ENCODE measurements around the gene KAT6B.

KAT6B gene

DNA sequence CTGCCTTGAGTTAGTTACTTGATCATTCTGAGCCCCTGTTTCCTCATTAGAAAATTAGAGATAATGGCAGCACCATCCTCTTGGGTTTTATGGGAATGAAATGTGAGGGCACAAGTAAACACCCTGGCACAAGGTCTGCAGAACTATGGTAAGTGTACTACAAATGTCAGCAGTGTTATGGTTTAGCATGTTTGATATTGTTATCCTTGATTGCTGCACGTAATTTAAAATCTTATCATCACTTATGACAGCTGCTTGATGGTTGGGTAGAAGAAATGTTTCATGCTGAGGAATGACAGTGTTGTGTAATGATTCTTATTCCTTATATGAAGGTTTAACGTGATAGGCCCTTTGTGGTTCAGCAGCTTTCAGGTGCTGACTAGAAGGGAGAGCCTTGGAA lies 134.3 kb downstream of the KAT6B start:
- TF ChIP-seq CTCF (conservative IDR thresholded peaks at IDR 0.05; ENCODE audit: low read length): no peak
- no peak for DNase-seq (ENCODE audit: low read depth)
- H3K4me3 ChIP-seq (ENCODE audit: low read length): no peak overlapping the region

- no peak for TF ChIP-seq CTCF (conservative IDR thresholded peaks at IDR 0.05; ENCODE audit: low read length)
- H3K4me3 ChIP-seq (ENCODE audit: low read length): no peak overlapping the region
- no peak for DNase-seq (ENCODE audit: low read depth)
Observed at GRCh38 chr10:74962517-74962916, 136.1 kb downstream of the KAT6B start.

DNA sequence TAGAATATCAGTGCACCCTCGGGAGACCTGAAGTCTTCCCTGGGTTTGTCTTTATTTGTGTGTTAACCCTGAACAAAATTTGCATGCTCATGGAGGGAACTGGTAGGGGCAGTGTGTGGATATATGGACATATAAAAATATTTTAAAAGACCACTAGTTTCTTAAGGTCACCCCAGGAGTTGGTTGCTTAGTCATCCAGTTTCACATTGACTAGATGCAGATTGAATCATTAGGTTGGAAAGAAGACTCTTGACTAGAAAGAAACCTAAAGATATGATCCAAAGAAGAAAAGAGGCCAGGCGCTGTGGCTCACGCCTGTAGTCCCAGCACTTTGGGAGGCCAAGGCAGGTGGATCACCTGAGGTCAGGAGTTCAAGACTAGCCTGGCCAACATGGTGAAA lies 137.1 kb downstream of the KAT6B start:
- TF ChIP-seq CTCF (conservative IDR thresholded peaks at IDR 0.05; ENCODE audit: low read length): no peak
- H3K4me3 ChIP-seq (ENCODE audit: low read length): no peak overlapping the region
- no peak for DNase-seq (ENCODE audit: low read depth)

DNA sequence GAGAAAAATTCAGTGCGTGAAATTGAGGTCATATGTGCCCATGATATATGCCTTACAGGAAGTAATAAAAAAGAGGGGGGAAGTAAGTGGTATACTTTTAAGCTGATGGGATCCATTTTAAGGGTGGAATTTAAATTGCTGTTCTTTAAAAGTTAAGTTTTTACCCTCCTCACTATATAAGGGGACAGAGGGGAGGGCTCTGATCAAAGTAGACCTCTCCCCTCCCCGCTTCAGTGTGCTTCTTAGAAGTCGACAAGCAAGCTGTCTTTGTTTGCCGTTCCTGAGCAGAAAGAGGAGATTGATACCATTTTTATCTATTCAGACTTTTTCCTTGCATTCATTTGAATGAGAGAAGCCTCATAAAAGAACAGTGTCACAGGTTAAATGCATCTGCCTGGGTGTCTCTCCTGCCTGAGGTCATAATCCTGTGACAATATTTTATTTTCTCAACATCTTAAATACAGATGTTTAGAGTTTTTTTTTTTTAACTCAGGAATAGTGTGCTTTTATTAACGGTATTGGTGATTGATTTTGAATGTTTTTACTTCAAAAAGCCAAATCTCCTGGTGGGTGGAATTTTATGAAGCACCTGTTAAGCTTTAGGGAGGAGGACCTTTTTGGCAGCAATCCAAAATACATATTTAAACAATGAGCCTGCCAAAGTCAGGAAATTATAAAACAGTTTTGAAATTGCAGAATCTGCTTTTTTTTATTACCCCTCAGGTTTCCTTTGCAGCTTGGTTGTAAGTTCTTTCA lies 141.7 kb downstream of the KAT6B start:
- no peak for TF ChIP-seq CTCF (conservative IDR thresholded peaks at IDR 0.05; ENCODE audit: low read length)
- H3K4me3 ChIP-seq (ENCODE audit: low read length): no peak overlapping the region
- DNase-seq (ENCODE audit: low read depth): no peak

DNA sequence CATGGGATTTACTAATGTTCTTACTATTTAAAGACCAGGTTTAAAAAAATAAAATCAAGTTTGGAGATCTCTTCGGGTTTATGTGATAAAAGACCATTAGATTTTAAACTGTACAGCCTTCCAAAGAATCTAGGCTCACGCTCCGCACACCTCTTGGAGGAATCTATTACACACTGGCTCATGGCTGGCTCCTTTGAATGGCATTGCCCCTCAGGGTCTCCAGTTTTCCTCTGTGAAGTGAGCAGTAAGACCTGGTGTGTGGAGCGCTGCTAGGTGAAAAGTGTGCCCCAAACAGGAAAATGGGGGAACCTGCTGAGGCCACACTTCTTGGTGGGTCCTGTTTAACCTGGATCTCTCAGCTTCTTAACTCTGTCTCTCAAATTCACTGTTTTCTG lies 142.3 kb downstream of the KAT6B start:
- TF ChIP-seq CTCF (conservative IDR thresholded peaks at IDR 0.05; ENCODE audit: low read length): no peak
- no peak overlapping the region for H3K4me3 ChIP-seq (ENCODE audit: low read length)
- no peak for DNase-seq (ENCODE audit: low read depth)

DNA sequence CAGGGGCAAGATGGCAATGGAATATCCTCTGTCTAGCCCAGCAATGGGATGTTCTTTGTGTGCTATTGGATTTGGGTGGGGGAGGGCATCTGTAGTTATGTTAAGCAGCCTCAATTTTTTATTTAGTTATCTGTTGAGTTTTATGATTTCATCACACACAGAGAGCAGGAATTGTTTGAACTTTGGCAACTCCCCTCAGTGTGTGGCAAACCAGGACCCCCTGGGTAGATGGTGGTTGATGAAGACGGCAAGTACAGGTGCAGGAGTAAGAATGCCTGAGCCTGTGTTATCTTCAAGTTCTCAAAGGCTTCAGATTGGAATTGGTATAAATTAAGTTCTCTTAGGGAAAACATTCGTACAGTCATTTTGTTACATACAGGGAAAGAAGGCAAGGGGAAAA lies 142.7 kb downstream of the KAT6B start:
- no peak for TF ChIP-seq CTCF (conservative IDR thresholded peaks at IDR 0.05; ENCODE audit: low read length)
- H3K4me3 ChIP-seq (ENCODE audit: low read length): no peak overlapping the region
- DNase-seq (ENCODE audit: low read depth): no peak

- no peak for TF ChIP-seq CTCF (conservative IDR thresholded peaks at IDR 0.05; ENCODE audit: low read length)
- no peak overlapping the region for H3K4me3 ChIP-seq (ENCODE audit: low read length)
- no peak for DNase-seq (ENCODE audit: low read depth)
Observed at GRCh38 chr10:74969530-74969929, 143.1 kb downstream of the KAT6B start.

All from AG10803 (cell line).